DOHH2 (cell line): ENCODE data around the gene NUTM1.

ENCODE experiments used
- H3F3A ChIP-seq: fragments of 200-600 bp; sonication (generic), shearing (Covaris generic); 2 replicates; pipeline ENCODE4 v1.6.0; 2016; ENCODE audit warnings: antibody characterized with exemption, mild to moderate bottlenecking; ENCODE audit not compliant: control insufficient read depth, insufficient read depth
- H3K27ac ChIP-seq: fragments of 200-600 bp; sonication (generic); 2 replicates; pipeline ENCODE4 v1.5.1; 2014; ENCODE audit warnings: low read depth, mild to moderate bottlenecking, low read length, moderate library complexity
- H3K27me3 ChIP-seq: fragments of 200-600 bp; sonication (generic); 2 replicates; pipeline ENCODE4 v1.6.1; 2014; ENCODE audit warnings: mild to moderate bottlenecking, low read length, mixed read lengths; ENCODE audit not compliant: control insufficient read depth
- H3K36me3 ChIP-seq: fragments of 200-600 bp; sonication (generic); 2 replicates; pipeline ENCODE4 v1.6.1; 2014; ENCODE audit warnings: mild to moderate bottlenecking, low read length, moderate library complexity, mixed read lengths; ENCODE audit not compliant: control insufficient read depth
- H3K4me1 ChIP-seq: fragments of 200-600 bp; sonication (generic); 2 replicates; pipeline ENCODE4 v1.6.1; 2014; ENCODE audit warnings: mild to moderate bottlenecking, low read length, mixed read lengths; ENCODE audit not compliant: control insufficient read depth
- H3K4me2 ChIP-seq: fragments of 200-600 bp; sonication (generic); 2 replicates; pipeline ENCODE4 v1.6.0; 2014; ENCODE audit warnings: mild to moderate bottlenecking, low read length, moderate library complexity
- H3K4me3 ChIP-seq: fragments of 200-600 bp; sonication (generic); 2 replicates; pipeline ENCODE4 v1.5.1; 2014; ENCODE audit warnings: mild to moderate bottlenecking, low read length, mixed read lengths
- H3K79me2 ChIP-seq: fragments of 200-600 bp; sonication (generic); 2 replicates; pipeline ENCODE4 v1.6.1; 2014; ENCODE audit warnings: mild to moderate bottlenecking, low read length, mixed read lengths; ENCODE audit not compliant: control insufficient read depth
- H3K9me2 ChIP-seq: fragments of 200-600 bp; sonication (generic); replicated peaks from 2 replicates; pipeline ENCODE4 v1.6.1; 2014; ENCODE audit warnings: mild to moderate bottlenecking, low read length, mixed read lengths; ENCODE audit not compliant: control insufficient read depth
- H3K9me3 ChIP-seq: fragments of 200-600 bp; sonication (generic); 2 replicates; pipeline ENCODE4 v1.6.1; 2014; ENCODE audit warnings: antibody characterized with exemption, low read length, mixed read lengths; ENCODE audit not compliant: control insufficient read depth, insufficient read depth
- H4K20me1 ChIP-seq: fragments of 200-600 bp; sonication (generic); 2 replicates; pipeline ENCODE4 v1.6.0; 2014; ENCODE audit warnings: low read depth, mild to moderate bottlenecking, antibody characterized with exemption, low read length, moderate library complexity; ENCODE audit not compliant: control insufficient read depth, insufficient read depth
- EZH2phosphoT487 ChIP-seq: fragments of 200-600 bp; sonication (generic); IDR thresholded peaks from 2 replicates; pipeline ENCODE4 v1.6.1; 2017; ENCODE audit warnings: borderline replicate concordance, mild to moderate bottlenecking, antibody characterized with exemption, low read length, moderate library complexity, mixed read lengths
- TF ChIP-seq, protein P1 (sequence below): fragments of 200-600 bp; sonication (generic); IDR thresholded peaks from one replicate; pipeline ENCODE4 v1.5.1; 2014; ENCODE audit warnings: antibody characterized with exemption, mild to moderate bottlenecking, low read depth, low read length; ENCODE audit not compliant: poor library complexity, severe bottlenecking

Gene NUTM1

DNA sequence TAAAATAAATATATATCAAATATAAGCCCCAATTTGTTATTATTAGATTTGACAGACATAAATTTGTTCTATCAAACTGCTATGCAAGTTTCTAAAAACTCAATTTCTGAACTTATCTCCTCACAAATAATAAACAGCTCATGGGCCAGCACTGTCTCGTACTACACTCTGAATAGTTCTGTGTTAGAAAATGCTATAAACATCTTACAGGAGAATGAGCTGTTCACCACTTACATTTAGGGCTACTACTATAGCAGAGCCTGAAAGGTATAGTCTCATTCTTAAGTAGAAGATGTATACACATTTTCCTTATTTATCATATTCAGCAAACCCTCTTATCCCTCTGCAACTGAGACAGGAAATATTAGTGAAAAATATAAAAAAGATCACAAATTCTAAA lies 18.2 kb upstream of the NUTM1 start:
- no peaks in the 10 kb centered on the region for H3K36me3 ChIP-seq
- no peaks in the 10 kb centered on the region for H3K9me2 ChIP-seq
- H3K4me3 ChIP-seq: no peak overlapping the region
- TF ChIP-seq, protein P1, sequence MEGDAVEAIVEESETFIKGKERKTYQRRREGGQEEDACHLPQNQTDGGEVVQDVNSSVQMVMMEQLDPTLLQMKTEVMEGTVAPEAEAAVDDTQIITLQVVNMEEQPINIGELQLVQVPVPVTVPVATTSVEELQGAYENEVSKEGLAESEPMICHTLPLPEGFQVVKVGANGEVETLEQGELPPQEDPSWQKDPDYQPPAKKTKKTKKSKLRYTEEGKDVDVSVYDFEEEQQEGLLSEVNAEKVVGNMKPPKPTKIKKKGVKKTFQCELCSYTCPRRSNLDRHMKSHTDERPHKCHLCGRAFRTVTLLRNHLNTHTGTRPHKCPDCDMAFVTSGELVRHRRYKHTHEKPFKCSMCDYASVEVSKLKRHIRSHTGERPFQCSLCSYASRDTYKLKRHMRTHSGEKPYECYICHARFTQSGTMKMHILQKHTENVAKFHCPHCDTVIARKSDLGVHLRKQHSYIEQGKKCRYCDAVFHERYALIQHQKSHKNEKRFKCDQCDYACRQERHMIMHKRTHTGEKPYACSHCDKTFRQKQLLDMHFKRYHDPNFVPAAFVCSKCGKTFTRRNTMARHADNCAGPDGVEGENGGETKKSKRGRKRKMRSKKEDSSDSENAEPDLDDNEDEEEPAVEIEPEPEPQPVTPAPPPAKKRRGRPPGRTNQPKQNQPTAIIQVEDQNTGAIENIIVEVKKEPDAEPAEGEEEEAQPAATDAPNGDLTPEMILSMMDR: no peak
- no peak for TF ChIP-seq EZH2phosphoT487
- H3K27me3 ChIP-seq: no peaks in the 10 kb centered on the region
- no peaks in the 10 kb centered on the region; the same call in 1 of the 2 replicates for H3F3A ChIP-seq
- H3K9me3 ChIP-seq: no peaks in the 10 kb centered on the region
- H4K20me1 ChIP-seq: no peaks in the 10 kb centered on the region
- H3K4me2 ChIP-seq: no peak overlapping the region
- H3K4me1 ChIP-seq: peaks cover 28% of the 10 kb centered on the region
- no peak overlapping the region for H3K27ac ChIP-seq
- H3K79me2 ChIP-seq: no peaks in the 10 kb centered on the region

DNA sequence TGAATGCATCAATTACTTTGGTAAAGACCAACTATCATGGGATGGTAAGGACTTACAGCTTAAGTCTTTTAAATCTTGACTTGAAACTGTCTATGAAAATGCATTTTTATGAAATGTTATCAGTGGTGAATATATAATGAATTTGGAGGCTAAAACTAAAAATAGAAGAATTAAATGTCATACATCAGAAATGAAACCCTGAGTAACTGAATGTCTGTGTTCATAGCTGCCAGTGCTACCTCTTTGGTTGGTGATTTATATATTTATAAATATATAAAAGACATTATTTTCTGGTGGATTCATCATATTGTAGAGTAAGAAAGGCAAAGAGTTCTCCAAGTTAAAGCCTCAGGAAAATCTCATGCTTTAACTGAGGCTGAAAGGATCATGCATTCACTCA lies 17.7 kb upstream of the NUTM1 start:
- Histone ChIP-seq H3K27ac (no peak overlapping the region), H3F3A (no peaks in the 10 kb centered on the region; the same call in 1 of the 2 replicates), H3K27me3 (no peaks in the 10 kb centered on the region), H4K20me1 (no peaks in the 10 kb centered on the region), H3K9me3 (no peaks in the 10 kb centered on the region), H3K4me2 (no peak overlapping the region), H3K79me2 (no peaks in the 10 kb centered on the region), H3K4me3 (no peak overlapping the region), H3K36me3 (no peaks in the 10 kb centered on the region), H3K9me2 (no peaks in the 10 kb centered on the region), H3K4me1 (peaks cover 28% of the 10 kb centered on the region)
- TF ChIP-seq EZH2phosphoT487: no peak
- TF ChIP-seq, protein P1: no peak

DNA sequence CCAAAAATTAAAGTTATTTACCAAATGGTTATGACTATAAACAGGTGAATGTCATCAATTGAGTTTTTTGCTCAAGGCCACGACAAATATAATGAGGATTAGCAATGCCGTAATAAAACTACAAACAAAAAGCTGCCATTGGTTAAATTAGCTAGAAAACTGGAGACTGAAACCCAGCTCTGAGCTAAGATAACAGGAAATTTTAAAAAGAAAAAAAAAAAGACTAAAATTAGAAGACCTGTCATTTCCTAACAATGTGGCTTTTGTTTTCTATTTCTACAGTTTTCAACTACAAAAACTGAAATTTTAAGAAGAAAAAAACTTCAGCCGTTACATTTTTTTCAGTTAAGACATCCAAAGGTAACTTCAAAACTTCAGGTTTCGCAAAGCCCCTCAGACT lies 15.2 kb upstream of the NUTM1 start:
- Histone ChIP-seq H3K4me1 (peaks cover 28% of the 10 kb centered on the region), H4K20me1 (no peaks in the 10 kb centered on the region), H3K27ac (no peak overlapping the region), H3K4me2 (peak overlapping the region; percentile 46), H3F3A (peaks cover 2% of the 10 kb centered on the region; the same call in 1 of the 2 replicates), H3K9me3 (no peaks in the 10 kb centered on the region), H3K27me3 (no peaks in the 10 kb centered on the region), H3K9me2 (no peaks in the 10 kb centered on the region), H3K36me3 (no peaks in the 10 kb centered on the region), H3K79me2 (no peaks in the 10 kb centered on the region), H3K4me3 (peak overlapping the region; percentile 25; the same call in 1 of the 2 replicates)
- TF ChIP-seq, protein P1: no peak
- TF ChIP-seq EZH2phosphoT487: no peak

DNA sequence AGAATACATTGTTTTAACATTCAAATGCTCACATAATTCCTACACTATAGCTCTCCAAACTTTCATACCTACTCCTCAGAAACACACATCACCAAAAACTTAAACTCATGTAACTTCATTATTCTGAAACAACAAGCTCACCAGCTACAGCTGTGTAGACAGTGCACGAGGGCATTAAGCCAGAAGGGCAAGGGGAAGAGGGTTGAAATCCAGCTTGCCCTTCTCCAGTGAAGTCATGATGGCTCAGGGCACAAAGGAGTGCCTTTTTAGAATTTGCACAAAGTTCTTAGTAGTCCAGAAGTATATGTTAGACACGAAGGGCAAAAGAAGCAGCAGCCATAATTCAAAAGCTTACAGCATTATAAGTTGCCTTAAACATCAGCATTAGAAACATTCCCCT lies 14.1 kb upstream of the NUTM1 start:
- H3K4me1 ChIP-seq: peaks cover 34% of the 10 kb centered on the region
- no peak overlapping the region for H3K4me3 ChIP-seq
- H3F3A ChIP-seq: peaks cover 2% of the 10 kb centered on the region; the same call in 1 of the 2 replicates
- no peaks in the 10 kb centered on the region for H3K36me3 ChIP-seq
- no peaks in the 10 kb centered on the region for H4K20me1 ChIP-seq
- TF ChIP-seq EZH2phosphoT487: no peak
- TF ChIP-seq, protein P1: no peak
- H3K27ac ChIP-seq: no peak overlapping the region
- H3K79me2 ChIP-seq: no peaks in the 10 kb centered on the region
- no peaks in the 10 kb centered on the region for H3K9me3 ChIP-seq
- H3K4me2 ChIP-seq: no peak overlapping the region
- no peaks in the 10 kb centered on the region for H3K27me3 ChIP-seq
- H3K9me2 ChIP-seq: no peaks in the 10 kb centered on the region
